B cell (primary cell): ENCODE measurements around the gene FXYD7. TPM values are rescaled to one million over a fixed set of nuclear protein-coding genes. Genes with fewer than 3 reads are reported as not detected.

Experiments
- ATAC-seq: fragments of 200-7000 bp; cut with Tn5 transposase; one replicate; pipeline ENCODE4 v1.10.0; 2021; ENCODE audit warnings: low read depth, mild to moderate bottlenecking, moderate number of reproducible peaks, moderate library complexity
- CTCF ChIA-PET: fragments of 350-600 bp; sonication (Branson Sonifier 250); formaldehyde crosslinking; loops from one replicate; lab custom pipeline; 2021; ENCODE audit warnings: antibody characterized with exemption, inconsistent platforms; lab: Charles Lee
- POLR2A ChIA-PET: fragments of 350-600 bp; sonication (Branson Sonifier 250); formaldehyde crosslinking; loops from one replicate; lab custom pipeline; 2021; ENCODE audit warnings: antibody characterized with exemption; lab: Charles Lee
- DNase-seq: peaks from one replicate; pipeline ENCODE4 v3.0.0; 2013
- H2AFZ ChIP-seq: 2 replicates; pipeline ENCODE4 v1.6.1; 2012; ENCODE audit warnings: mild to moderate bottlenecking, low read depth, low read length; ENCODE audit not compliant: insufficient read depth, poor library complexity, severe bottlenecking
- H3K27ac ChIP-seq, 2 donors: 1 replicate in 1 of 2; 2 replicates in 1 of 2; pipeline ENCODE4 v1.5.1; 2012 to 2013; ENCODE audit warnings: low read length in 2 of 2, mild to moderate bottlenecking in 2 of 2, moderate library complexity in 1 of 2
- H3K27me3 ChIP-seq, 4 experiments: fragments of 200-600 bp in 1 of 4; sonication (generic) in 1 of 4; replicated peaks in 1 of 4; 1 replicate in 2 of 4; 2 replicates in 2 of 4; pipeline versions ENCODE4 v1.6.1 to v1.7.0; 2013 to 2016; ENCODE audit warnings: low read length in 3 of 4, mild to moderate bottlenecking in 2 of 4, mixed read lengths in 1 of 4, moderate library complexity in 1 of 4; ENCODE audit not compliant: insufficient read depth in 4 of 4, control insufficient read depth in 3 of 4; ENCODE audit errors: control extremely low read depth in 1 of 4
- H3K36me3 ChIP-seq, 2 experiments: replicated peaks in 1 of 2; 1 replicate in 1 of 2; 2 replicates in 1 of 2; pipeline versions ENCODE4 v1.6.1 to v1.7.1; 2013; ENCODE audit warnings: low read length in 1 of 2; ENCODE audit not compliant: insufficient read depth in 2 of 2, control insufficient read depth in 1 of 2; ENCODE audit errors: control extremely low read depth in 1 of 2, extremely low read depth in 1 of 2
- H3K4me1 ChIP-seq, 2 donors: fragments of 200-600 bp in 1 of 2; sonication (generic) in 1 of 2; 1 replicate in 1 of 2; 2 replicates in 1 of 2; pipeline versions ENCODE4 v1.5.1 to v1.6.1; 2013 to 2017; ENCODE audit warnings: low read length in 2 of 2; ENCODE audit not compliant: control insufficient read depth in 2 of 2, insufficient read depth in 2 of 2
- H3K4me2 ChIP-seq: replicated peaks from 2 replicates; pipeline ENCODE3; 2012; ENCODE audit warnings: mild to moderate bottlenecking, low read depth, low read length; ENCODE audit not compliant: poor library complexity, severe bottlenecking
- H3K4me3 ChIP-seq, 5 experiments: fragments of 200-600 bp in 1 of 5; sonication (generic) in 1 of 5; 1 replicate in 3 of 5; 2 replicates in 2 of 5; pipeline versions ENCODE4 v1.5.1 to v1.7.0; 2011 to 2016; ENCODE audit warnings: low read length in 4 of 5, mild to moderate bottlenecking in 4 of 5, low read depth in 2 of 5, control low read depth in 1 of 5, moderate library complexity in 1 of 5; ENCODE audit not compliant: insufficient read depth in 1 of 5; ENCODE audit errors: control extremely low read depth in 1 of 5, extremely low read depth in 1 of 5
- H3K79me2 ChIP-seq: fragments of 200-600 bp; sonication (generic); one replicate; pipeline ENCODE4 v1.6.0; 2016; ENCODE audit warnings: low read length; ENCODE audit not compliant: control insufficient read depth, insufficient read depth
- H3K9ac ChIP-seq: fragments of 200-600 bp; sonication (generic); 2 replicates; pipeline ENCODE4 v1.6.1; 2017; ENCODE audit warnings: mild to moderate bottlenecking, low read length, moderate library complexity
- H3K9me3 ChIP-seq, 3 donors: one replicate each; pipeline versions ENCODE4 v1.6.1 to v1.7.1; 2013; ENCODE audit warnings: low read length in 2 of 3; ENCODE audit not compliant: control insufficient read depth in 2 of 3, insufficient read depth in 1 of 3; ENCODE audit errors: control extremely low read depth in 1 of 3
- H4K20me1 ChIP-seq: 2 replicates; pipeline ENCODE4 v1.6.0; 2012; ENCODE audit warnings: mild to moderate bottlenecking, low read length; ENCODE audit not compliant: insufficient read depth, control insufficient read depth, poor library complexity, severe bottlenecking
- H3K27ac Mint-ChIP-seq: one replicate; pipeline ENCODE4 v1.8.0; 2021; ENCODE audit warnings: mixed read lengths
- H3K27me3 Mint-ChIP-seq: one replicate; pipeline ENCODE4 v1.8.0; 2021; ENCODE audit warnings: mixed read lengths
- H3K4me1 Mint-ChIP-seq: one replicate; pipeline ENCODE4 v1.8.0; 2021; ENCODE audit warnings: mixed read lengths
- H3K4me3 Mint-ChIP-seq: one replicate; pipeline ENCODE4 v1.8.0; 2021; ENCODE audit warnings: mixed read lengths
- H3K9me3 Mint-ChIP-seq: one replicate; pipeline ENCODE4 v1.8.0; 2022; ENCODE audit warnings: mixed read lengths; ENCODE audit not compliant: insufficient read depth
- CTCF ChIP-seq: fragments of 200-600 bp; IDR thresholded peaks from one replicate; pipeline ENCODE4 v1.8.0; 2022; ENCODE audit warnings: antibody characterized with exemption, mild to moderate bottlenecking
- EZH2 ChIP-seq: IDR thresholded peaks from 2 replicates; pipeline ENCODE4 v1.6.1; 2012; ENCODE audit warnings: borderline replicate concordance, low read depth, mild to moderate bottlenecking, moderate library complexity, low read length; ENCODE audit not compliant: insufficient read depth, poor library complexity, severe bottlenecking
- WGBS: methylation state at CpG from one replicate; pipeline ENCODE4 v1.1.5; 2013; ENCODE audit warnings: missing lambda C conversion rate; ENCODE audit not compliant: insufficient coverage; 5-methylcytosine and 5-hydroxymethylcytosine counted together
- intact Hi-C: fragments of 100-400 bp; cut with micrococcal nuclease; formaldehyde crosslinking; loops from one replicate; pipeline ENCODE4 v1.10.0; 2022
- polyA plus RNA-seq: library from polyadenylated mRNA; depleted of rRNA; stranded (reverse); fragments of >200 nt; gene quantifications from 2 replicates; pipeline ENCODE4 v1.2.3, GENCODE V29; 2012
- total RNA-seq, 2 donors: library from RNA; stranded (reverse); fragments of 120-200 nt in 1 of 2; gene quantifications; 1 replicate in 1 of 2; 2 replicates in 1 of 2; pipeline versions ENCODE4 v1.2.3 to v1.2.4, GENCODE V29; 2013 to 2022

The FXYD7 gene
- total and polyA plus RNA-seq, 2 donors (not counting 1 experiment from before 2014, with no cell fraction given): 3.8 to 27.4 TPM

GRCh38 chr19:35135389-35135909 lies 7.6 kb upstream of the FXYD7 start:
- Mint-ChIP-seq H3K27me3 (peaks cover 5% of the 10 kb centered on the region), H3K27ac (peak overlapping the region; percentile 75), H3K4me1 (peaks cover 21% of the 10 kb centered on the region), H3K9me3 (peaks cover 3% of the 10 kb centered on the region), H3K4me3 (no peak overlapping the region)
- Histone ChIP-seq H3K4me3 (no peak overlapping the region), H3K36me3 (no peaks in the 10 kb centered on the region), H3K9ac (no peak overlapping the region), H2AFZ (no peak overlapping the region), H3K9me3 (peaks cover 0 to 3% (median 0%) of the 10 kb centered on the region in 3 donors), H3K27me3 (peaks cover 0 to 2% (median 0%) of the 10 kb centered on the region in 4 experiments), H3K27ac (no peak overlapping the region), H3K4me2 (no peak overlapping the region), H3K79me2 (no peaks in the 10 kb centered on the region), H3K4me1 (peaks cover 0 to 28% of the 10 kb centered on the region in 2 donors), H4K20me1 (no peaks in the 10 kb centered on the region)
- DNase-seq: peak; percentile 79
- ChIA-PET POLR2A (interaction anchor here (1.1 kb wide), 1 partner anchor 11 kb away, joined by 3 read pairs; no protein-coding TSS in a partner anchor), CTCF (interaction anchor here (0.7 to 5.9 kb wide), 22 partner anchors 11 to 360 kb away, joined by 3 to 65 read pairs (median 6); partner anchors contain the start of genes FXYD3 and FXYD5)
- TF ChIP-seq CTCF (peak; percentile 82), EZH2 (no peak)
- intact Hi-C loops: loop anchor here (1.0 kb wide), 3 partner anchors 11 to 68 kb away; no protein-coding TSS in a partner anchor
- peak; percentile 93 for ATAC-seq
- WGBS: no CpG with 5 or more reads among the region's 7 CpGs

- ChIA-PET POLR2A (interaction anchor here (1.0 to 1.1 kb wide), 2 partner anchors 12 to 133 kb away, joined by 3 read pairs; no protein-coding TSS in a partner anchor), CTCF (interaction anchor here (0.7 to 5.9 kb wide), 21 partner anchors 11 to 359 kb away, joined by 3 to 65 read pairs (median 6); partner anchors contain the start of genes FXYD3, FXYD5 and USF2)
- Histone ChIP-seq H3K4me1 (peaks cover 4 to 34% of the 10 kb centered on the region in 2 donors), H3K9ac (no peak overlapping the region), H3K4me2 (no peak overlapping the region), H3K9me3 (peaks cover 0 to 3% (median 0%) of the 10 kb centered on the region in 3 donors), H4K20me1 (no peaks in the 10 kb centered on the region), H3K27ac (no peak overlapping the region), H3K79me2 (no peaks in the 10 kb centered on the region), H3K36me3 (no peaks in the 10 kb centered on the region), H3K27me3 (peaks cover 0 to 2% (median 0%) of the 10 kb centered on the region in 4 experiments), H2AFZ (no peak overlapping the region), H3K4me3 (no peak overlapping the region)
- ATAC-seq: no peak
- WGBS: 94% methylated on average over 10 of the region's 11 CpGs
- H3K27ac Mint-ChIP-seq: peak overlapping the region; percentile 3
- intact Hi-C loops: no loop called here
- H3K9me3 Mint-ChIP-seq: peaks cover 3% of the 10 kb centered on the region
- peaks cover 12% of the 10 kb centered on the region for H3K27me3 Mint-ChIP-seq
- no peak for DNase-seq
- TF ChIP-seq CTCF (no peak), EZH2 (no peak)
- H3K4me3 Mint-ChIP-seq: no peak overlapping the region
- peaks cover 27% of the 10 kb centered on the region for H3K4me1 Mint-ChIP-seq
Observed at GRCh38 chr19:35136231-35136630, 6.8 kb upstream of the FXYD7 start.
